H1 (cell line): ENCODE data around the gene RAB44.

Experiments
- CHD2 ChIP-seq: IDR thresholded peaks from 2 replicates; pipeline ENCODE4 v1.6.1; 2012; ENCODE audit warnings: low read length, improper control_type of control experiment
- EGR1 ChIP-seq: IDR thresholded peaks from 2 replicates; pipeline ENCODE4 v1.6.1; 2011; ENCODE audit warnings: low read depth, low read length, borderline replicate concordance
- HDAC6 ChIP-seq: IDR thresholded peaks from one replicate; pipeline ENCODE4 v1.7.1; 2012; ENCODE audit warnings: low read depth, mild to moderate bottlenecking, inconsistent platforms, low read length, moderate library complexity
- PHF8 ChIP-seq: fragments of 200-600 bp; sonication (generic); conservative IDR thresholded peaks from 2 replicates; pipeline ENCODE4 v1.7.1; 2012; ENCODE audit warnings: low read depth, mild to moderate bottlenecking, inconsistent platforms, low read length, moderate library complexity
- POLR2A ChIP-seq, 2 experiments: IDR thresholded peaks; 1 replicate in 1 of 2; 2 replicates in 1 of 2; pipeline ENCODE4 v1.6.1; 2011; ENCODE audit warnings: low read depth in 2 of 2, low read length in 2 of 2, mild to moderate bottlenecking in 2 of 2; ENCODE audit errors: control extremely low read depth in 1 of 2
- POLR2AphosphoS5 ChIP-seq: IDR thresholded peaks from 2 replicates; pipeline ENCODE4 v1.6.1; 2011; ENCODE audit warnings: low read depth, low read length
- SIN3A ChIP-seq, 2 experiments: IDR thresholded peaks in 1 of 2; conservative IDR thresholded peaks in 1 of 2; 2 replicates each; pipeline ENCODE4 v1.6.1; 2011 to 2012; ENCODE audit warnings: low read length in 2 of 2, improper control_type of control experiment in 1 of 2, low read depth in 1 of 2, mild to moderate bottlenecking in 1 of 2
- TF ChIP-seq, protein P1 (sequence below): IDR thresholded peaks from 2 replicates; pipeline ENCODE4 v1.6.1; 2012; ENCODE audit warnings: inconsistent platforms
- TF ChIP-seq, protein P2 (sequence below), 3 experiments: IDR thresholded peaks; 1 replicate in 2 of 3; 2 replicates in 1 of 3; pipeline versions ENCODE4 v1.5.1 to v1.6.1; 2011; ENCODE audit warnings: low read length in 3 of 3, mild to moderate bottlenecking in 3 of 3, inconsistent platforms in 2 of 3, low read depth in 1 of 3, moderate library complexity in 1 of 3; ENCODE audit not compliant: insufficient read depth in 1 of 3; ENCODE audit errors: control extremely low read depth in 1 of 3

DNA sequence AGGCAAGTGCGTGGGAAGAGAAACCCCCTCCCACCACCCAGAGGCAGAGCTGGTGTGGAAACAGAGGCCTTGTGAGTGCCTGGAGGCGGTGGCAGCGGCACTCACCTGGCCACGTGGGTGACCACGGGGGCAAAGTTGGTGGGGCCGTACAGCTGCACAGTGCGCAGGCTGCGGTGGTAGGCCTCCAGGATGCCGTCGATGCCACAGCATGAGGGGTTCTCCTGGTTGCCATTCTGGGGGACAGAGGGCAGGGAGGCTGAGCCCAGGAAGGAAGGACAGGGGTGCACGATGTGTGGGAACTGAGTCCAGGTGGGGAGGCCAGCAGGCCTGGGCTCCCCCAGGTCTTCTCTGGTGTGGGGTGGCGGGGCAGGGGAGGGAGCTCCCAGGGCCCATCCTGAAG lies 47.7 kb downstream of the RAB44 start:
- TF ChIP-seq CHD2 (no peak), POLR2A (IDR thresholded peaks at IDR 0.05; ENCODE audit: control extremely low read depth in 1 of 2, low read depth in 2 of 2, low read length in 2 of 2) (no peak), HDAC6 (no peak), PHF8 (no peak), SIN3A (conservative IDR thresholded peaks at IDR 0.05 in 1 of 2, IDR thresholded peaks at IDR 0.05 in 1 of 2; ENCODE audit: low read depth in 1 of 2, low read length in 2 of 2) (no peak), POLR2AphosphoS5 (no peak), EGR1 (no peak)
- TF ChIP-seq, protein P1, sequence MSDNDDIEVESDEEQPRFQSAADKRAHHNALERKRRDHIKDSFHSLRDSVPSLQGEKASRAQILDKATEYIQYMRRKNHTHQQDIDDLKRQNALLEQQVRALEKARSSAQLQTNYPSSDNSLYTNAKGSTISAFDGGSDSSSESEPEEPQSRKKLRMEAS = no peak
- TF ChIP-seq, protein P2, sequence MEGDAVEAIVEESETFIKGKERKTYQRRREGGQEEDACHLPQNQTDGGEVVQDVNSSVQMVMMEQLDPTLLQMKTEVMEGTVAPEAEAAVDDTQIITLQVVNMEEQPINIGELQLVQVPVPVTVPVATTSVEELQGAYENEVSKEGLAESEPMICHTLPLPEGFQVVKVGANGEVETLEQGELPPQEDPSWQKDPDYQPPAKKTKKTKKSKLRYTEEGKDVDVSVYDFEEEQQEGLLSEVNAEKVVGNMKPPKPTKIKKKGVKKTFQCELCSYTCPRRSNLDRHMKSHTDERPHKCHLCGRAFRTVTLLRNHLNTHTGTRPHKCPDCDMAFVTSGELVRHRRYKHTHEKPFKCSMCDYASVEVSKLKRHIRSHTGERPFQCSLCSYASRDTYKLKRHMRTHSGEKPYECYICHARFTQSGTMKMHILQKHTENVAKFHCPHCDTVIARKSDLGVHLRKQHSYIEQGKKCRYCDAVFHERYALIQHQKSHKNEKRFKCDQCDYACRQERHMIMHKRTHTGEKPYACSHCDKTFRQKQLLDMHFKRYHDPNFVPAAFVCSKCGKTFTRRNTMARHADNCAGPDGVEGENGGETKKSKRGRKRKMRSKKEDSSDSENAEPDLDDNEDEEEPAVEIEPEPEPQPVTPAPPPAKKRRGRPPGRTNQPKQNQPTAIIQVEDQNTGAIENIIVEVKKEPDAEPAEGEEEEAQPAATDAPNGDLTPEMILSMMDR (IDR thresholded peaks at IDR 0.05; ENCODE audit: control extremely low read depth in 1 of 3, insufficient read depth in 1 of 3, low read depth in 1 of 3, low read length in 3 of 3) = no peak
